Endothelial cell of umbilical vein (primary cell): ENCODE results near the gene HOXC5. TPM values are rescaled to one million over a fixed set of nuclear protein-coding genes. Genes with fewer than 3 reads are reported as not detected.
"Not testable (repeated sequence)": the region's sequence is repeated elsewhere in the genome, so short reads cannot be mapped to it uniquely, and the experiment has no call there.

ENCODE experiments used
- BruUV-seq: library from RNA; stranded (reverse); fragments of 400-500 nt; replicated peaks from 2 replicates; lab custom pipeline; 2021; lab: Mats Ljungman, UMichigan
- CTCF ChIA-PET: fragments of 300-600, 350-600 bp; sonication (Branson Sonifier 250); formaldehyde crosslinking; loops from one replicate; lab custom pipeline; 2021; ENCODE audit warnings: antibody characterized with exemption, inconsistent platforms; lab: Charles Lee
- POLR2A ChIA-PET: fragments of 300-600, 350-600 bp; sonication (Branson Sonifier 250); formaldehyde crosslinking; loops from one replicate; lab custom pipeline; 2021; ENCODE audit warnings: antibody characterized with exemption, inconsistent platforms; lab: Charles Lee
- DNase-seq: peaks from one replicate; pipeline ENCODE4 v3.0.0-alpha.2; 2011; ENCODE audit warnings: low read depth, low spot score
- FAIRE-seq: peaks from 2 replicates; lab custom pipeline; 2011; peaks lifted over from hg19 to GRCh38; lab: Jason Lieb, UNC
- H2AFZ ChIP-seq: 2 replicates; pipeline ENCODE4 v1.6.0; 2012; ENCODE audit warnings: low read depth, low read length, control low read depth, inconsistent platforms
- H3K27ac ChIP-seq: 2 replicates; pipeline ENCODE4 v1.5.1; 2011; ENCODE audit warnings: low read depth, mild to moderate bottlenecking, control low read depth, low read length, moderate library complexity; ENCODE audit not compliant: insufficient read depth
- H3K27me3 ChIP-seq, 2 experiments: 2 replicates each; pipeline versions ENCODE4 v1.6.0 to v1.6.1; 2011; ENCODE audit warnings: low read length in 2 of 2, mixed read lengths in 1 of 2; ENCODE audit not compliant: control insufficient read depth in 2 of 2, insufficient read depth in 2 of 2
- H3K36me3 ChIP-seq, 2 experiments: 2 replicates in 1 of 2; 3 replicates in 1 of 2; pipeline ENCODE4 v1.5.1; 2011; ENCODE audit warnings: low read length in 2 of 2, mild to moderate bottlenecking in 1 of 2, moderate library complexity in 1 of 2; ENCODE audit not compliant: control insufficient read depth in 2 of 2, insufficient read depth in 2 of 2; ENCODE audit errors: extremely low read depth in 1 of 2
- H3K4me1 ChIP-seq: 3 replicates; pipeline ENCODE4 v1.5.1; 2011; ENCODE audit warnings: mild to moderate bottlenecking, low read length; ENCODE audit not compliant: control insufficient read depth, insufficient read depth; ENCODE audit errors: extremely low read depth
- H3K4me2 ChIP-seq: 2 replicates; pipeline ENCODE4 v1.6.1; 2011; ENCODE audit warnings: low read length, control low read depth, mixed read lengths; ENCODE audit not compliant: insufficient read depth
- H3K4me3 ChIP-seq, 3 experiments: fragments of 200-600 bp in 1 of 3; sonication (generic), shearing (Covaris generic) in 1 of 3; replicated peaks in 1 of 3; 2 replicates each; pipeline ENCODE4 v1.5.1; 2011 to 2016; ENCODE audit warnings: control low read depth in 3 of 3, low read length in 3 of 3, mild to moderate bottlenecking in 2 of 3, inconsistent platforms in 1 of 3, low read depth in 1 of 3, moderate library complexity in 1 of 3; ENCODE audit not compliant: insufficient read depth in 1 of 3
- H3K79me2 ChIP-seq: 2 replicates; pipeline ENCODE4 v1.6.0; 2012; ENCODE audit warnings: low read length, inconsistent platforms; ENCODE audit not compliant: control insufficient read depth, insufficient read depth
- H3K9ac ChIP-seq: replicated peaks from 2 replicates; pipeline ENCODE3; 2011; ENCODE audit warnings: low read length, control low read depth; ENCODE audit not compliant: insufficient read depth; ENCODE audit errors: extremely low read depth
- H3K9me1 ChIP-seq: replicated peaks from 3 replicates; pipeline ENCODE4 v1.6.0; 2011; ENCODE audit warnings: mild to moderate bottlenecking, low read length; ENCODE audit not compliant: control insufficient read depth, insufficient read depth; ENCODE audit errors: extremely low read depth
- H3K9me3 ChIP-seq: replicated peaks from 2 replicates; pipeline ENCODE4 v1.5.1; 2012; ENCODE audit warnings: low read length, inconsistent platforms; ENCODE audit not compliant: control insufficient read depth, insufficient read depth
- H4K20me1 ChIP-seq: replicated peaks from 2 replicates; pipeline ENCODE3; 2011; ENCODE audit warnings: mild to moderate bottlenecking, low read length; ENCODE audit not compliant: control insufficient read depth, insufficient read depth; ENCODE audit errors: extremely low read depth
- GATA2 ChIP-seq: IDR thresholded peaks from 2 replicates; pipeline ENCODE4 v1.7.0; 2011; ENCODE audit warnings: low read depth, mild to moderate bottlenecking, moderate library complexity, mixed read lengths, low read length; ENCODE audit not compliant: insufficient read length, insufficient read depth
- MYC ChIP-seq: IDR thresholded peaks from one replicate; pipeline ENCODE4 v1.6.1; 2011; ENCODE audit warnings: mild to moderate bottlenecking, low read depth, low read length
- dilution Hi-C: fragments of 300-500 bp; cut with MboI; formaldehyde crosslinking; loops from one replicate; pipeline ENCODE4 v1.15.0; 2019; ENCODE audit warnings: low sequenced_read_pairs; ENCODE audit not compliant: extremely low pct_ligation_motif_present
- intact Hi-C: fragments of 100-400 bp; cut with micrococcal nuclease; formaldehyde crosslinking; loops from one replicate; pipeline ENCODE4 v1.10.0; 2022
- polyA plus RNA-seq, 4 experiments: library from polyadenylated mRNA; depleted of rRNA in 3 of 4; stranded (reverse) in 3 of 4; unstranded in 1 of 4; fragments of >200 nt; gene quantifications; 2 replicates each; pipeline versions ENCODE4 v1.2.1 to v1.2.3, GENCODE V29; 2011 to 2012; ENCODE audit warnings: missing spikeins in 1 of 4
- total RNA-seq: library from RNA; stranded (reverse); gene quantifications from 2 replicates; pipeline ENCODE4 v1.2.3, GENCODE V29; 2021
- TF ChIP-seq, protein P1 (sequence below), 2 donors: IDR thresholded peaks; 1 replicate in 1 of 2; 2 replicates in 1 of 2; pipeline ENCODE4 v1.5.1; 2011; ENCODE audit warnings: low read length in 2 of 2, mild to moderate bottlenecking in 2 of 2, moderate library complexity in 2 of 2, control low read depth in 1 of 2, inconsistent platforms in 1 of 2, low read depth in 1 of 2; ENCODE audit not compliant: insufficient read depth in 1 of 2; ENCODE audit errors: extremely low read depth in 1 of 2

Gene HOXC5
- total and polyA plus RNA-seq, 2 donors (not counting 3 experiments of a cell fraction or from before 2014, with no cell fraction given), result not detected

GRCh38 chr12:54041097-54041690 is 8.3 kb downstream of the HOXC5 start:
- Histone ChIP-seq H3K4me3 (no peak overlapping the region), H3K4me1 (no peaks in the 10 kb centered on the region), H3K9ac (no peak overlapping the region), H3K9me1 (no peaks in the 10 kb centered on the region), H3K36me3 (no peaks in the 10 kb centered on the region), H3K79me2 (no peaks in the 10 kb centered on the region), H3K27ac (no peak overlapping the region), H3K27me3 (peaks cover 70 to 79% of the 10 kb centered on the region in 2 experiments), H2AFZ (no peak overlapping the region), H4K20me1 (no peaks in the 10 kb centered on the region), H3K9me3 (no peaks in the 10 kb centered on the region), H3K4me2 (no peak overlapping the region)
- ChIA-PET POLR2A (no interaction called here), CTCF (interaction anchor here (0.8 to 1.7 kb wide), 4 partner anchors 9 to 35 kb away, joined by 3 to 19 read pairs (median 4); partner anchors contain the start of gene HOXC5)
- DNase-seq (no peak), FAIRE-seq (no peak)
- intact Hi-C loops (no loop called here), dilution Hi-C loops (no loop called here)
- TF ChIP-seq GATA2 (no peak), MYC (no peak)
- TF ChIP-seq, protein P1, sequence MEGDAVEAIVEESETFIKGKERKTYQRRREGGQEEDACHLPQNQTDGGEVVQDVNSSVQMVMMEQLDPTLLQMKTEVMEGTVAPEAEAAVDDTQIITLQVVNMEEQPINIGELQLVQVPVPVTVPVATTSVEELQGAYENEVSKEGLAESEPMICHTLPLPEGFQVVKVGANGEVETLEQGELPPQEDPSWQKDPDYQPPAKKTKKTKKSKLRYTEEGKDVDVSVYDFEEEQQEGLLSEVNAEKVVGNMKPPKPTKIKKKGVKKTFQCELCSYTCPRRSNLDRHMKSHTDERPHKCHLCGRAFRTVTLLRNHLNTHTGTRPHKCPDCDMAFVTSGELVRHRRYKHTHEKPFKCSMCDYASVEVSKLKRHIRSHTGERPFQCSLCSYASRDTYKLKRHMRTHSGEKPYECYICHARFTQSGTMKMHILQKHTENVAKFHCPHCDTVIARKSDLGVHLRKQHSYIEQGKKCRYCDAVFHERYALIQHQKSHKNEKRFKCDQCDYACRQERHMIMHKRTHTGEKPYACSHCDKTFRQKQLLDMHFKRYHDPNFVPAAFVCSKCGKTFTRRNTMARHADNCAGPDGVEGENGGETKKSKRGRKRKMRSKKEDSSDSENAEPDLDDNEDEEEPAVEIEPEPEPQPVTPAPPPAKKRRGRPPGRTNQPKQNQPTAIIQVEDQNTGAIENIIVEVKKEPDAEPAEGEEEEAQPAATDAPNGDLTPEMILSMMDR (IDR thresholded peaks at IDR 0.05; ENCODE audit: extremely low read depth in 1 of 2, insufficient read depth in 1 of 2, low read depth in 1 of 2, low read length in 2 of 2), result no peak
- no TSS peak for BruUV-seq

- POLR2A ChIA-PET, BruUV-seq: not testable (repeated sequence)
Observed at GRCh38 chr12:54042033-54042432, 9.2 kb downstream of the HOXC5 start.

More at GRCh38 chr12:54042033-54042432, 9.2 kb downstream of the HOXC5 start:
- peaks cover 75 to 81% of the 10 kb centered on the region in 2 experiments for H3K27me3 ChIP-seq
- CTCF ChIA-PET, result interaction anchor here (1.7 kb wide), 1 partner anchor 10 kb away, joined by 19 read pairs; the partner anchor contains the start of gene HOXC5
- H3K4me1 ChIP-seq, H3K9ac ChIP-seq, dilution Hi-C loops, H2AFZ ChIP-seq, H4K20me1 ChIP-seq, DNase-seq, H3K9me1 ChIP-seq, H3K36me3 ChIP-seq, H3K27ac ChIP-seq, intact Hi-C loops, H3K4me3 ChIP-seq, H3K9me3 ChIP-seq, H3K4me2 ChIP-seq, H3K79me2 ChIP-seq, FAIRE-seq: not testable (repeated sequence)
